HEK293 (cell line): ENCODE data around the gene ZNF527.
A peak's percentile ranks its signal among the peaks of the same experiment; 100 is the strongest.

Experiments used
- ATF2 ChIP-seq: fragments of 450-650 bp; formaldehyde crosslinking; IDR thresholded peaks from 2 replicates; pipeline ENCODE4 v1.5.1; 2016; ENCODE audit warnings: missing biosample characterization, missing genetic modification characterization, low read depth
- KLF8 ChIP-seq: fragments of 450-650 bp; formaldehyde crosslinking; IDR thresholded peaks from 2 replicates; pipeline ENCODE4 v1.5.1; 2016; ENCODE audit warnings: missing biosample characterization, missing genetic modification characterization
- REST ChIP-seq: fragments of 450-650 bp; formaldehyde crosslinking; IDR thresholded peaks from 2 replicates; pipeline ENCODE4 v1.5.1; 2016; ENCODE audit warnings: missing biosample characterization, missing genetic modification characterization
- SP7 ChIP-seq: fragments of 450-650 bp; formaldehyde crosslinking; IDR thresholded peaks from 2 replicates; pipeline ENCODE4 v1.5.1; 2016; ENCODE audit warnings: missing biosample characterization, missing genetic modification characterization
- TRIM28 ChIP-seq: IDR thresholded peaks from 2 replicates; pipeline ENCODE4 v1.6.1; 2011; ENCODE audit warnings: low read length, control low read depth, borderline replicate concordance
- WT1 ChIP-seq: fragments of 450-650 bp; formaldehyde crosslinking; IDR thresholded peaks from 2 replicates; pipeline ENCODE4 v1.5.1; 2016; ENCODE audit warnings: missing biosample characterization, missing genetic modification characterization
- ZBTB11 ChIP-seq: fragments of 450-650 bp; formaldehyde crosslinking; conservative IDR thresholded peaks from 2 replicates; pipeline ENCODE4 v1.5.1; 2016; ENCODE audit warnings: low read depth, missing biosample characterization, missing genetic modification characterization
- ZBTB17 ChIP-seq: fragments of 450-650 bp; formaldehyde crosslinking; IDR thresholded peaks from 2 replicates; pipeline ENCODE4 v1.5.1; 2016; ENCODE audit warnings: missing biosample characterization, missing genetic modification characterization
- ZBTB26 ChIP-seq: fragments of 450-650 bp; formaldehyde crosslinking; optimal IDR thresholded peaks from 2 replicates; pipeline ENCODE3; 2016; ENCODE audit warnings: missing biosample characterization, mild to moderate bottlenecking, missing genetic modification characterization
- ZBTB48 ChIP-seq: fragments of 450-650 bp; formaldehyde crosslinking; IDR thresholded peaks from 2 replicates; pipeline ENCODE4 v1.5.1; 2016; ENCODE audit warnings: missing biosample characterization, missing genetic modification characterization
- ZEB2 ChIP-seq: fragments of 450-650 bp; formaldehyde crosslinking; IDR thresholded peaks from 2 replicates; pipeline ENCODE4 v1.5.1; 2016; ENCODE audit warnings: missing biosample characterization, missing genetic modification characterization
- ZNF10 ChIP-seq: fragments of 450-650 bp; formaldehyde crosslinking; IDR thresholded peaks from 2 replicates; pipeline ENCODE4 v1.5.1; 2017; ENCODE audit warnings: missing biosample characterization, missing genetic modification characterization
- ZNF133 ChIP-seq: fragments of 450-650 bp; formaldehyde crosslinking; IDR thresholded peaks from 2 replicates; pipeline ENCODE4 v1.5.1; 2016; ENCODE audit warnings: missing biosample characterization, missing genetic modification characterization
- ZNF280C ChIP-seq: fragments of 450-650 bp; formaldehyde crosslinking; IDR thresholded peaks from 2 replicates; pipeline ENCODE4 v1.5.1; 2016; ENCODE audit warnings: missing biosample characterization, missing genetic modification characterization
- ZNF366 ChIP-seq: fragments of 450-650 bp; formaldehyde crosslinking; conservative IDR thresholded peaks from 2 replicates; pipeline ENCODE4 v1.5.1; 2016; ENCODE audit warnings: missing biosample characterization, missing genetic modification characterization
- ZNF449 ChIP-seq: fragments of 450-650 bp; formaldehyde crosslinking; IDR thresholded peaks from 2 replicates; pipeline ENCODE4 v1.5.1; 2017; ENCODE audit warnings: missing biosample characterization, mild to moderate bottlenecking, missing genetic modification characterization, moderate library complexity
- ZNF48 ChIP-seq: fragments of 450-650 bp; formaldehyde crosslinking; IDR thresholded peaks from 2 replicates; pipeline ENCODE4 v1.5.1; 2016; ENCODE audit warnings: missing biosample characterization, missing genetic modification characterization
- ZNF501 ChIP-seq: fragments of 450-650 bp; formaldehyde crosslinking; IDR thresholded peaks from 2 replicates; pipeline ENCODE4 v1.5.1; 2016; ENCODE audit warnings: missing biosample characterization, missing genetic modification characterization
- ZNF548 ChIP-seq: fragments of 450-650 bp; formaldehyde crosslinking; IDR thresholded peaks from 2 replicates; pipeline ENCODE4 v1.5.1; 2016; ENCODE audit warnings: missing biosample characterization, missing genetic modification characterization
- ZNF558 ChIP-seq: fragments of 450-650 bp; formaldehyde crosslinking; IDR thresholded peaks from 2 replicates; pipeline ENCODE4 v1.5.1; 2016; ENCODE audit warnings: missing biosample characterization, missing genetic modification characterization
- ZNF677 ChIP-seq: fragments of 450-650 bp; IDR thresholded peaks from 2 replicates; pipeline ENCODE4 v1.5.0; 2018; ENCODE audit warnings: missing biosample characterization, mild to moderate bottlenecking, missing genetic modification characterization, moderate library complexity
- ZNF785 ChIP-seq: fragments of 450-650 bp; formaldehyde crosslinking; IDR thresholded peaks from 2 replicates; pipeline ENCODE4 v1.5.1; 2016; ENCODE audit warnings: missing biosample characterization, missing genetic modification characterization
- ZNF791 ChIP-seq: fragments of 450-650 bp; formaldehyde crosslinking; IDR thresholded peaks from 2 replicates; pipeline ENCODE4 v1.5.1; 2016; ENCODE audit warnings: missing biosample characterization, missing genetic modification characterization
- ZNF837 ChIP-seq: fragments of 450-650 bp; formaldehyde crosslinking; IDR thresholded peaks from 2 replicates; pipeline ENCODE4 v1.5.1; 2016; ENCODE audit warnings: missing biosample characterization, missing genetic modification characterization

The ZNF527 gene

GRCh38 chr19:37334179-37335071 is 36.5 kb upstream of the ZNF527 start (continued):
- TF ChIP-seq ATF2 (tag by site-specific recombination) (peak; percentile 92), ZNF48 (no peak), ZNF10 (peak; percentile 43; the same call in 1 of the 2 replicates), ZBTB17 (tag by site-specific recombination) (peak; percentile 89), ZNF548 (peak; percentile 45; the same call in 1 of the 2 replicates), ZNF791 (tag by site-specific recombination) (no peak), ZBTB48 (tag by site-specific recombination) (0 out of 2 replicates have a peak, but pooled peaks have one; percentile 42), TRIM28 (0 out of 2 replicates have a peak, but pooled peaks have one; percentile 39), ZNF837 (tag by site-specific recombination) (no peak), ZNF133 (peak; percentile 7; the same call in 1 of the 2 replicates), ZNF280C (tag by site-specific recombination) (no peak), ZNF366 (no peak), KLF8 (tag by site-specific recombination) (peak; percentile 62; the same call in 1 of the 2 replicates), ZNF558 (tag by site-specific recombination) (no peak), ZEB2 (tag by site-specific recombination) (peak; percentile 66; the same call in 1 of the 2 replicates), SP7 (tag by site-specific recombination) (peak; percentile 45; the same call in 1 of the 2 replicates), ZBTB11 (tag by site-specific recombination) (peak; percentile 93), ZNF501 (tag by site-specific recombination) (peak; percentile 81; the same call in 1 of the 2 replicates), REST (0 out of 2 replicates have a peak, but pooled peaks have one; percentile 42), WT1 (tag by site-specific recombination) (peak; percentile 67), ZBTB26 (tag by site-specific recombination) (peak; percentile 40), ZNF785 (tag by site-specific recombination) (no peak), ZNF677 (tag by site-specific recombination) (no peak), ZNF449 (0 out of 2 replicates have a peak, but pooled peaks have one; percentile 17)
